GM12891 (cell line): Measurements from ENCODE around the gene RAD51AP2.
A peak's percentile ranks its signal among the peaks of the same experiment; 100 is the strongest.
"Not testable (repeated sequence)": the region's sequence is repeated elsewhere in the genome, so short reads cannot be mapped to it uniquely, and the experiment has no call there.

Experiments
- DNase-seq: peaks from one replicate; pipeline ENCODE4 v3.0.0; 2011; ENCODE audit warnings: low spot score; ENCODE audit not compliant: insufficient read length
- FAIRE-seq: peaks from 2 replicates; lab custom pipeline; 2011; peaks lifted over from hg19 to GRCh38; lab: Jason Lieb, UNC
- PAX5 ChIP-seq: IDR thresholded peaks from 2 replicates; pipeline ENCODE4 v1.6.1; 2011; ENCODE audit warnings: low read length, moderate library complexity, mild to moderate bottlenecking; ENCODE audit not compliant: insufficient read depth, severe bottlenecking
- POLR2A ChIP-seq: IDR thresholded peaks from 2 replicates; pipeline ENCODE4 v1.6.1; 2011; ENCODE audit warnings: low read depth, low read length, control low read depth
- POLR2AphosphoS5 ChIP-seq: IDR thresholded peaks from 2 replicates; pipeline ENCODE4 v1.6.1; 2011; ENCODE audit warnings: low read depth, low read length, control low read depth
- POU2F2 ChIP-seq: IDR thresholded peaks from 2 replicates; pipeline ENCODE4 v1.6.1; 2011; ENCODE audit warnings: low read depth, mild to moderate bottlenecking, control low read depth, low read length, moderate library complexity
- SPI1 ChIP-seq: IDR thresholded peaks from 2 replicates; pipeline ENCODE4 v1.6.1; 2011; ENCODE audit warnings: low read depth, low read length, control low read depth
- TAF1 ChIP-seq: IDR thresholded peaks from 2 replicates; pipeline ENCODE4 v1.6.1; 2011; ENCODE audit warnings: low read depth, low read length, control low read depth

The RAD51AP2 gene

GRCh38 chr2:17497718-17498117, 20.5 kb downstream of the RAD51AP2 start:
- no peak for FAIRE-seq
- no peak for DNase-seq
- no peak for TF ChIP-seq SPI1

- FAIRE-seq (no peak), DNase-seq (no peak)
- TF ChIP-seq TAF1 (no peak), SPI1 (no peak), POU2F2 (no peak), POLR2A (no peak), POLR2AphosphoS5 (no peak), PAX5 (no peak)
These were observed 22.6 kb downstream of the RAD51AP2 start for GRCh38 chr2:17495590-17495989.

GRCh38 chr2:17490165-17490564, 28.1 kb downstream of the RAD51AP2 start:
- TF ChIP-seq SPI1 = peak; percentile 68
- not testable (repeated sequence) for FAIRE-seq

GRCh38 chr2:17488610-17489009, 29.6 kb downstream of the RAD51AP2 start:
- not testable (repeated sequence) for DNase-seq, FAIRE-seq

More at GRCh38 chr2:17490165-17490564, 28.1 kb downstream of the RAD51AP2 start:
- not testable (repeated sequence) for DNase-seq

- TF ChIP-seq PAX5 = no peak
- no peak for TF ChIP-seq POLR2AphosphoS5
- no peak for TF ChIP-seq SPI1
- no peak for TF ChIP-seq POU2F2
- no peak for TF ChIP-seq POLR2A
- no peak for TF ChIP-seq TAF1
- FAIRE-seq = no peak
- no peak for DNase-seq
These were observed 34.7 kb downstream of the RAD51AP2 start for GRCh38 chr2:17483496-17483895.

GRCh38 chr2:17482651-17483050, 35.6 kb downstream of the RAD51AP2 start:
- no peak for DNase-seq
- no peak for TF ChIP-seq TAF1
- TF ChIP-seq SPI1 = no peak
- TF ChIP-seq POU2F2 = no peak
- no peak for TF ChIP-seq POLR2AphosphoS5
- TF ChIP-seq POLR2A = no peak
- TF ChIP-seq PAX5 = no peak
- FAIRE-seq = no peak

- TF ChIP-seq SPI1 (no peak), POLR2A (no peak), POU2F2 (no peak), POLR2AphosphoS5 (no peak), PAX5 (no peak), TAF1 (no peak)
- no peak for FAIRE-seq
- DNase-seq = no peak
These were observed 38.4 kb downstream of the RAD51AP2 start for GRCh38 chr2:17479875-17480274.

- FAIRE-seq = no peak
- no peak for TF ChIP-seq POU2F2
- no peak for TF ChIP-seq TAF1
- no peak for TF ChIP-seq POLR2AphosphoS5
- no peak for TF ChIP-seq SPI1
- TF ChIP-seq POLR2A = no peak
- TF ChIP-seq PAX5 = no peak
- DNase-seq = no peak
These were observed 41.4 kb downstream of the RAD51AP2 start for GRCh38 chr2:17476830-17477229.

GRCh38 chr2:17476064-17476463, 42.2 kb downstream of the RAD51AP2 start:
- DNase-seq (no peak), FAIRE-seq (no peak)

GRCh38 chr2:17475286-17475685, 43.0 kb downstream of the RAD51AP2 start:
- DNase-seq (no peak), FAIRE-seq (no peak)
- TF ChIP-seq PAX5 (no peak), SPI1 (0 out of 2 replicates have a peak, but pooled peaks have one; percentile 30), POLR2A (no peak)

More at GRCh38 chr2:17476064-17476463, 42.2 kb downstream of the RAD51AP2 start:
- no peak for TF ChIP-seq SPI1
- no peak for TF ChIP-seq TAF1
- TF ChIP-seq POLR2A = no peak
- TF ChIP-seq POLR2AphosphoS5 = no peak
- no peak for TF ChIP-seq POU2F2
- TF ChIP-seq PAX5 = no peak

GRCh38 chr2:17471979-17472378, 46.3 kb downstream of the RAD51AP2 start:
- DNase-seq (no peak), FAIRE-seq (no peak)
- TF ChIP-seq POLR2AphosphoS5 (no peak), SPI1 (no peak), TAF1 (no peak), POLR2A (no peak), POU2F2 (no peak), PAX5 (no peak)
